H1 (cell line): ENCODE results near the gene CES3. TPM values are rescaled to one million over a fixed set of nuclear protein-coding genes. Genes with fewer than 3 reads are reported as not detected.

Experiments
- ATF2 ChIP-seq: IDR thresholded peaks from 2 replicates; pipeline ENCODE4 v1.6.1; 2012; ENCODE audit warnings: low read length, inconsistent platforms
- BACH1 ChIP-seq: IDR thresholded peaks from 2 replicates; pipeline ENCODE4 v1.6.1; 2012; ENCODE audit warnings: low read length, improper control_type of control experiment
- CBX8 ChIP-seq: fragments of 300-800, 300-1000 bp; sonication (generic); IDR thresholded peaks from 2 replicates; pipeline ENCODE4 v1.7.1; 2016; ENCODE audit warnings: low read depth, low read length, borderline replicate concordance
- CHD1 ChIP-seq: IDR thresholded peaks from 2 replicates; pipeline ENCODE4 v1.6.1; 2012; ENCODE audit warnings: low read depth, low read length, improper control_type of control experiment
- CHD2 ChIP-seq: IDR thresholded peaks from 2 replicates; pipeline ENCODE4 v1.6.1; 2012; ENCODE audit warnings: low read length, improper control_type of control experiment
- GABPA ChIP-seq: IDR thresholded peaks from 2 replicates; pipeline ENCODE4 v1.6.1; 2011; ENCODE audit warnings: mild to moderate bottlenecking, low read length, moderate library complexity, borderline replicate concordance; ENCODE audit not compliant: insufficient read depth
- HDAC2 ChIP-seq, 2 experiments: fragments of 300-600 bp in 1 of 2; sonication (generic) in 1 of 2; IDR thresholded peaks; 2 replicates each; pipeline ENCODE4 v1.6.1; 2011 to 2012; ENCODE audit warnings: low read depth in 2 of 2, low read length in 2 of 2, mild to moderate bottlenecking in 2 of 2, moderate library complexity in 2 of 2, borderline replicate concordance in 1 of 2, inconsistent platforms in 1 of 2
- JUND ChIP-seq: IDR thresholded peaks from 2 replicates; pipeline ENCODE4 v1.6.1; 2011; ENCODE audit warnings: mild to moderate bottlenecking, improper control_type of control experiment, low read length
- KDM4A ChIP-seq: IDR thresholded peaks from one replicate; pipeline ENCODE4 v1.7.1; 2012; ENCODE audit warnings: low read depth, mild to moderate bottlenecking, moderate library complexity, low read length, inconsistent platforms; ENCODE audit not compliant: severe bottlenecking
- MAFK ChIP-seq: IDR thresholded peaks from 2 replicates; pipeline ENCODE4 v1.6.1; 2012; ENCODE audit warnings: low read depth, mild to moderate bottlenecking, improper control_type of control experiment, low read length
- MAX ChIP-seq: IDR thresholded peaks from 2 replicates; pipeline ENCODE4 v1.6.1; 2012; ENCODE audit warnings: inconsistent platforms
- NRF1 ChIP-seq: IDR thresholded peaks from 2 replicates; pipeline ENCODE4 v1.6.1; 2011; ENCODE audit warnings: mild to moderate bottlenecking, low read depth, low read length, improper control_type of control experiment
- PHF8 ChIP-seq: fragments of 200-600 bp; sonication (generic); conservative IDR thresholded peaks from 2 replicates; pipeline ENCODE4 v1.7.1; 2012; ENCODE audit warnings: low read depth, mild to moderate bottlenecking, inconsistent platforms, low read length, moderate library complexity
- POLR2A ChIP-seq, 2 experiments: IDR thresholded peaks; 1 replicate in 1 of 2; 2 replicates in 1 of 2; pipeline ENCODE4 v1.6.1; 2011; ENCODE audit warnings: low read depth in 2 of 2, low read length in 2 of 2, mild to moderate bottlenecking in 2 of 2; ENCODE audit errors: control extremely low read depth in 1 of 2
- POLR2AphosphoS5 ChIP-seq: IDR thresholded peaks from 2 replicates; pipeline ENCODE4 v1.6.1; 2011; ENCODE audit warnings: low read depth, low read length
- POU5F1 ChIP-seq: IDR thresholded peaks from 2 replicates; pipeline ENCODE4 v1.6.1; 2011; ENCODE audit warnings: low read depth, mild to moderate bottlenecking, low read length, moderate library complexity
- RFX5 ChIP-seq: IDR thresholded peaks from 2 replicates; pipeline ENCODE4 v1.6.1; 2011; ENCODE audit warnings: low read depth, low read length, improper control_type of control experiment, borderline replicate concordance
- SIN3A ChIP-seq, 2 experiments: IDR thresholded peaks in 1 of 2; conservative IDR thresholded peaks in 1 of 2; 2 replicates each; pipeline ENCODE4 v1.6.1; 2011 to 2012; ENCODE audit warnings: low read length in 2 of 2, improper control_type of control experiment in 1 of 2, low read depth in 1 of 2, mild to moderate bottlenecking in 1 of 2
- SIX5 ChIP-seq: IDR thresholded peaks from 2 replicates; pipeline ENCODE4 v1.6.1; 2011; ENCODE audit warnings: mild to moderate bottlenecking, low read depth, low read length
- SP2 ChIP-seq: IDR thresholded peaks from 2 replicates; pipeline ENCODE4 v1.6.1; 2012; ENCODE audit warnings: mild to moderate bottlenecking, low read length, inconsistent platforms
- TAF1 ChIP-seq: IDR thresholded peaks from 2 replicates; pipeline ENCODE4 v1.6.1; 2011; ENCODE audit warnings: mild to moderate bottlenecking, low read depth, low read length
- polyA plus RNA-seq, 7 experiments: library from polyadenylated mRNA; depleted of rRNA in 3 of 7; stranded (reverse) in 5 of 7; unstranded in 2 of 7; fragments of >200 nt in 5 of 7; fragments of 200-250 nt in 2 of 7; gene quantifications; 1 replicate in 5 of 7; 2 replicates in 1 of 7; 4 replicates in 1 of 7; pipeline versions ENCODE4 v1.2.1 to v1.2.3, GENCODE V29; 2011 to 2013; ENCODE audit warnings: missing spikeins in 2 of 7, mixed read lengths in 2 of 7
- total RNA-seq: library from RNA; stranded (reverse); fragmentation: NEBNext Ultra II Directional; extraction: Animal tissue kit (Norgen Biotek cat#: 25700); gene quantifications from 2 replicates; pipeline ENCODE4 v1.2.1, GENCODE V29; 2021

Gene CES3
- total and polyA plus RNA-seq, 2 of the 8 experiments (the other 6 are each of a cell fraction or from before 2014, with no cell fraction given), result 1.6 to 2.2 TPM

- TF ChIP-seq NRF1 (peak; percentile 50), CBX8 (no peak), HDAC2 (IDR thresholded peaks at IDR 0.05; ENCODE audit: borderline replicate concordance in 1 of 2, low read depth in 2 of 2, low read length in 2 of 2) (0 out of 4 replicates have a peak, but pooled peaks of 1 of the 2 experiments have one; percentile 26), CHD2 (no peak), JUND (no peak), MAX (peak; percentile 95), TAF1 (no peak), POU5F1 (no peak), RFX5 (no peak), GABPA (no peak), KDM4A (peak; percentile 88), POLR2AphosphoS5 (no peak), SIN3A (conservative IDR thresholded peaks at IDR 0.05 in 1 of 2, IDR thresholded peaks at IDR 0.05 in 1 of 2; ENCODE audit: low read depth in 1 of 2, low read length in 2 of 2) (no peak; a peak in 1 of 4 replicates), BACH1 (peak; percentile 33; the same call in 1 of the 2 replicates), CHD1 (no peak), SP2 (no peak), MAFK (no peak), PHF8 (no peak), ATF2 (no peak), POLR2A (IDR thresholded peaks at IDR 0.05; ENCODE audit: control extremely low read depth in 1 of 2, low read depth in 2 of 2, low read length in 2 of 2) (no peak), SIX5 (no peak)
These were observed 39.6 kb downstream of the CES3 start (continued) for GRCh38 chr16:67000384-67001351.
